Body of pancreas (tissue), 4 donors: ENCODE measurements around the gene CHST5. TPM values are rescaled to one million over a fixed set of nuclear protein-coding genes. Genes with fewer than 3 reads are reported as not detected.

ENCODE experiments used
- ATAC-seq: fragments of 150-250 bp; one replicate; pipeline ENCODE4 v1.9.1; 2016
- DNase-seq, 4 donors: peaks; one replicate each; pipeline ENCODE4 v3.0.0-alpha.2; 2019
- H3K27ac ChIP-seq, 4 donors: fragments of 200-600 bp; sonication (generic); 1 replicate in 3 of 4; 2 replicates in 1 of 4; pipeline versions ENCODE4 v1.5.1 to v1.6.1; 2016 to 2019; ENCODE audit warnings: mild to moderate bottlenecking in 1 of 4, mixed read lengths in 1 of 4, moderate library complexity in 1 of 4
- H3K27me3 ChIP-seq, 2 donors: fragments of 200-600 bp; sonication (generic); one replicate each; pipeline ENCODE4 v1.6.0; 2016; ENCODE audit warnings: mild to moderate bottlenecking in 1 of 2
- H3K36me3 ChIP-seq, 2 donors: fragments of 200-600 bp; sonication (generic); replicated peaks in 1 of 2; 2 replicates each; pipeline ENCODE4 v1.5.1; 2016; ENCODE audit warnings: low read depth in 2 of 2; ENCODE audit not compliant: insufficient read depth in 1 of 2
- H3K4me1 ChIP-seq: fragments of 200-600 bp; sonication (generic); one replicate; pipeline ENCODE4 v1.6.0; 2016
- H3K4me3 ChIP-seq, 2 donors: fragments of 200-600 bp; sonication (generic); 1 replicate in 1 of 2; 2 replicates in 1 of 2; pipeline ENCODE4 v1.5.1; 2016 to 2019
- H3K9me3 ChIP-seq, 3 donors: fragments of 200-600 bp; sonication (generic); 1 replicate in 2 of 3; 2 replicates in 1 of 3; pipeline ENCODE4 v1.5.1; 2016
- CTCF ChIP-seq, 7 experiments: fragments of 450-650 bp in 4 of 7; fragments of 200-600 bp in 3 of 7; sonication (generic) in 3 of 7; IDR thresholded peaks; one replicate each; pipeline ENCODE4 v1.5.1; 2016 to 2019; ENCODE audit warnings: antibody characterized with exemption in 7 of 7
- POLR2A ChIP-seq, 3 donors: fragments of 450-650 bp; IDR thresholded peaks; one replicate each; pipeline ENCODE4 v1.6.1; 2016; ENCODE audit warnings: antibody characterized with exemption in 3 of 3, mild to moderate bottlenecking in 2 of 3
- WGBS, 2 donors: methylation state at CpG; one replicate each; pipeline ENCODE4 v1.1.5; 2017; 5-methylcytosine and 5-hydroxymethylcytosine counted together
- intact Hi-C: fragments of 100-400 bp; cut with DNase I; formaldehyde crosslinking; loops from one replicate; pipeline ENCODE4 v1.15.1; 2023
- total RNA-seq, 2 donors: library from RNA; depleted of rRNA; stranded (reverse); fragments of >200 nt; gene quantifications; one replicate each; pipeline ENCODE4 v1.1.0, GENCODE V29; 2016

CHST5 gene
- total RNA-seq, 2 donors from 2014 or later = not detected

DNA sequence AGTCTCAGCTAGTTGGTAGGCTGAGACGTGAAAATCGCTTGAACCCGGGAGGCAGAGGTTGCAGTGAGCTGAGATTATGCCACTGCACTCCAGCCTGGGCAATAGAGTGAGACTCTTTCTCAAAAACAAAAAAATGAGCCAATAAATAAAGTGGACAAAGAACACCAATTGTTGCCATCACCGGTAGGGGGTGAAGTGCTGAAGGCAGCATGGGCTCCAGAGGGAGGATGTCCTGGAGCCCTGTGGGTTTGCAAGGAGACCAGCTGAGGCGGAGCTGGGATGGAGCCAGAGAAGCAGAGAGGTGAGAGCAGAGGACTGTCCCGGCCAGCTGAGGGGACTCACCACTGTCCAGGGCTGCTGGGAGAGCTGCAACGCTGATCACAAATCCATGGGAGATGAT lies 54.4 kb downstream of the CHST5 start:
- Histone ChIP-seq H3K9me3 (no peaks in the 10 kb centered on the region), H3K27ac (no peak overlapping the region), H3K4me3 (no peak overlapping the region), H3K27me3 (no peaks in the 10 kb centered on the region), H3K4me1 (no peaks in the 10 kb centered on the region), H3K36me3 (no peaks in the 10 kb centered on the region)
- intact Hi-C loops = no loop called here
- DNase-seq (no peak), ATAC-seq (no peak)
- TF ChIP-seq CTCF (IDR thresholded peaks at IDR 0.05) (no peak), POLR2A (IDR thresholded peaks at IDR 0.05) (no peak)
- WGBS, 2 donors = 61 to 78% methylated on average over 7 of the region's 7 CpGs

- DNase-seq = no peak
- H3K9me3 ChIP-seq = no peaks in the 10 kb centered on the region
- intact Hi-C loops = no loop called here
- no peak overlapping the region for H3K4me3 ChIP-seq
- no peak for ATAC-seq
- H3K27ac ChIP-seq = no peak overlapping the region
- TF ChIP-seq CTCF (IDR thresholded peaks at IDR 0.05) = no peak
- TF ChIP-seq POLR2A (IDR thresholded peaks at IDR 0.05) = no peak
- H3K4me1 ChIP-seq = no peaks in the 10 kb centered on the region
- no peaks in the 10 kb centered on the region for H3K27me3 ChIP-seq
- no peaks in the 10 kb centered on the region for H3K36me3 ChIP-seq
- WGBS, 2 donors = 92 to 94% methylated on average over 34 to 47 of the region's 47 CpGs
Measured at GRCh38 chr16:75479421-75479990, 56.4 kb downstream of the CHST5 start.

Other genes with a start within 250 kb of the CHST5 start
- 10 to 100 TPM; 34.0 to 65.3 TPM for gene CFDP1, start 102.6 kb downstream of the CHST5 start, total RNA-seq
- 10 to 100 TPM; 17.1 TPM for gene TMEM170A, start 71.4 kb downstream of the CHST5 start, total RNA-seq
- gene CHST6, start 40.7 kb downstream of the CHST5 start, total RNA-seq = under 1 TPM in 1 of 2 donors, not detected in 1; under 0.01 TPM
- gene TMEM231, start 20.1 kb upstream of the CHST5 start, total RNA-seq = 1 to 10 TPM; 2.6 to 7.6 TPM
- gene GABARAPL2, start 30.3 kb upstream of the CHST5 start, total RNA-seq = 10 to 100 TPM; 35.9 to 66.2 TPM
- 10 to 100 TPM; 12.9 to 14.8 TPM for gene ADAT1, start 87.2 kb upstream of the CHST5 start, total RNA-seq
- gene KARS1, start 111.6 kb upstream of the CHST5 start, total RNA-seq = 10 to 100 TPM; 49.8 TPM
- 10 to 100 TPM; 37.6 to 77.1 TPM for gene TERF2IP, start 111.7 kb upstream of the CHST5 start, total RNA-seq
- gene CPHXL2, start 140.9 kb upstream of the CHST5 start, total RNA-seq = not detected
- gene DUXB, start 165.4 kb upstream of the CHST5 start, total RNA-seq = not detected
- not detected for gene CPHXL, start 190.4 kb upstream of the CHST5 start, total RNA-seq